ENCODE results near the gene TRAK1. TPM values are rescaled to one million over a fixed set of nuclear protein-coding genes. Genes with fewer than 3 reads are reported as not detected.

Gene TRAK1
- polyA plus RNA-seq, 3 donors = 6.8 to 16.7 (median 10.5) TPM

- 32 to 42% (median 41%) methylated on average over 14 of the region's 14 CpGs for WGBS, 3 donors
Observed at GRCh38 chr3:42117175-42118008, 26.2 kb downstream of the TRAK1 start.

GRCh38 chr3:42118762-42119361, 27.7 kb downstream of the TRAK1 start:
- no peak overlapping the region for H3K27ac ChIP-seq (ENCODE audit: low read depth, low read length)
- WGBS, 3 donors = 48 to 57% (median 54%) methylated on average over 2 of the region's 2 CpGs

More at GRCh38 chr3:42117175-42118008, 26.2 kb downstream of the TRAK1 start:
- no peak overlapping the region for H3K27ac ChIP-seq (ENCODE audit: low read depth, low read length)

GRCh38 chr3:42119561-42120355, 28.6 kb downstream of the TRAK1 start:
- WGBS, 3 donors = 62 to 88% (median 64%) methylated on average over 7 of the region's 7 CpGs

GRCh38 chr3:42120866-42121265, 29.7 kb downstream of the TRAK1 start:
- WGBS, 3 donors = 65 to 82% (median 70%) methylated on average over 3 of the region's 3 CpGs
- no peak overlapping the region for H3K27ac ChIP-seq (ENCODE audit: low read depth, low read length)

More at GRCh38 chr3:42119561-42120355, 28.6 kb downstream of the TRAK1 start:
- no peak overlapping the region for H3K27ac ChIP-seq (ENCODE audit: low read depth, low read length)

- WGBS, 3 donors = 70 to 80% (median 78%) methylated on average over 4 of the region's 4 CpGs
- no peak overlapping the region for H3K27ac ChIP-seq (ENCODE audit: low read depth, low read length)
Observed at GRCh38 chr3:42122261-42123011, 31.3 kb downstream of the TRAK1 start.

- 59 to 61% (median 60%) methylated on average over 8 of the region's 8 CpGs for WGBS, 3 donors
- H3K27ac ChIP-seq (ENCODE audit: low read depth, low read length) = no peak overlapping the region
Observed at GRCh38 chr3:42123012-42123581, 31.9 kb downstream of the TRAK1 start.

GRCh38 chr3:42123824-42124658, 32.9 kb downstream of the TRAK1 start:
- H3K27ac ChIP-seq (ENCODE audit: low read depth, low read length) = no peak overlapping the region
- 97 to 98% (median 98%) methylated on average over 5 of the region's 5 CpGs for WGBS, 3 donors

GRCh38 chr3:42127226-42127625, 36.1 kb downstream of the TRAK1 start:
- H3K27ac ChIP-seq (ENCODE audit: low read depth, low read length) = no peak overlapping the region
- 96 to 97% (median 97%) methylated on average over 3 of the region's 3 CpGs for WGBS, 3 donors

- H3K27ac ChIP-seq (ENCODE audit: low read depth, low read length) = no peak overlapping the region
Observed at GRCh38 chr3:42128526-42128925, 37.4 kb downstream of the TRAK1 start.

GRCh38 chr3:42129014-42129953, 38.1 kb downstream of the TRAK1 start:
- 69 to 85% (median 78%) methylated on average over 18 of the region's 18 CpGs for WGBS, 3 donors
- no peak overlapping the region for H3K27ac ChIP-seq (ENCODE audit: low read depth, low read length)

More at GRCh38 chr3:42128526-42128925, 37.4 kb downstream of the TRAK1 start:
- WGBS, 3 donors = 65 to 84% (median 69%) methylated on average over 1 of the region's 1 CpG

GRCh38 chr3:42130007-42130328, 38.8 kb downstream of the TRAK1 start:
- 50 to 93% (median 85%) methylated on average over 1 of the region's 1 CpG for WGBS, 3 donors
- no peak overlapping the region for H3K27ac ChIP-seq (ENCODE audit: low read depth, low read length)

- H3K27ac ChIP-seq (ENCODE audit: low read depth, low read length) = no peak overlapping the region
- WGBS, 3 donors = 74 to 94% (median 89%) methylated on average over 8 of the region's 8 CpGs
Observed at GRCh38 chr3:42130329-42131070, 39.3 kb downstream of the TRAK1 start.

GRCh38 chr3:42133500-42134298, 42.5 kb downstream of the TRAK1 start:
- 75 to 82% (median 76%) methylated on average over 5 of the region's 5 CpGs for WGBS, 3 donors
- no peak overlapping the region for H3K27ac ChIP-seq (ENCODE audit: low read depth, low read length)

- no peak overlapping the region for H3K27ac ChIP-seq (ENCODE audit: low read depth, low read length)
- 88 to 94% (median 88%) methylated on average over 3 of the region's 3 CpGs for WGBS, 3 donors
Observed at GRCh38 chr3:42134867-42135464, 43.8 kb downstream of the TRAK1 start.

All from adipose tissue (tissue), 3 donors.